T-helper 17 cell (primary cell): ENCODE measurements around the gene UBR4. TPM values are rescaled to one million over a fixed set of nuclear protein-coding genes. Genes with fewer than 3 reads are reported as not detected.
"Not testable (repeated sequence)": the region's sequence is repeated elsewhere in the genome, so short reads cannot be mapped to it uniquely, and the experiment has no call there.

ENCODE experiments used
- ATAC-seq: fragments of 150-1000 bp; cut with Tn5 transposase; 2 replicates; pipeline ENCODE4 v1.10.0; 2021; ENCODE audit warnings: mild to moderate bottlenecking, moderate library complexity
- DNase-seq, 3 donors: peaks; one replicate each; pipeline versions ENCODE4 v3.0.0 to v3.0.0-alpha.2; 2020 to 2021
- H3K9me3 ChIP-seq: one replicate; pipeline ENCODE4 v1.7.0; 2013; ENCODE audit warnings: low read length, mild to moderate bottlenecking; ENCODE audit not compliant: control insufficient read depth, poor library complexity, severe bottlenecking
- H3K27ac Mint-ChIP-seq: one replicate; pipeline ENCODE4 v1.8.0; 2022; ENCODE audit warnings: mild to moderate bottlenecking, moderate library complexity, mixed read lengths
- H3K27me3 Mint-ChIP-seq: one replicate; pipeline ENCODE4 v1.8.0; 2022; ENCODE audit warnings: mixed read lengths
- H3K36me3 Mint-ChIP-seq: one replicate; pipeline ENCODE4 v1.8.0; 2022; ENCODE audit warnings: low read depth, mixed read lengths
- H3K4me1 Mint-ChIP-seq: one replicate; pipeline ENCODE4 v1.8.0; 2022; ENCODE audit warnings: mild to moderate bottlenecking, mixed read lengths
- H3K4me3 Mint-ChIP-seq: one replicate; pipeline ENCODE4 v1.8.0; 2022; ENCODE audit warnings: mild to moderate bottlenecking, moderate library complexity, mixed read lengths
- total RNA-seq, 4 donors: library from RNA in 2 of 4; stranded (reverse) in 2 of 4; gene quantifications; one replicate each; pipeline ENCODE4 v1.2.3 and lab custom pipeline; 2022 to 2026

The UBR4 gene
- total RNA-seq = 100 to 1,000 TPM; 140 to 158 TPM
- 365 to 393 reads per million in 2 donors for total RNA-seq (lab: John Stamatoyannopoulos, UW)

DNA sequence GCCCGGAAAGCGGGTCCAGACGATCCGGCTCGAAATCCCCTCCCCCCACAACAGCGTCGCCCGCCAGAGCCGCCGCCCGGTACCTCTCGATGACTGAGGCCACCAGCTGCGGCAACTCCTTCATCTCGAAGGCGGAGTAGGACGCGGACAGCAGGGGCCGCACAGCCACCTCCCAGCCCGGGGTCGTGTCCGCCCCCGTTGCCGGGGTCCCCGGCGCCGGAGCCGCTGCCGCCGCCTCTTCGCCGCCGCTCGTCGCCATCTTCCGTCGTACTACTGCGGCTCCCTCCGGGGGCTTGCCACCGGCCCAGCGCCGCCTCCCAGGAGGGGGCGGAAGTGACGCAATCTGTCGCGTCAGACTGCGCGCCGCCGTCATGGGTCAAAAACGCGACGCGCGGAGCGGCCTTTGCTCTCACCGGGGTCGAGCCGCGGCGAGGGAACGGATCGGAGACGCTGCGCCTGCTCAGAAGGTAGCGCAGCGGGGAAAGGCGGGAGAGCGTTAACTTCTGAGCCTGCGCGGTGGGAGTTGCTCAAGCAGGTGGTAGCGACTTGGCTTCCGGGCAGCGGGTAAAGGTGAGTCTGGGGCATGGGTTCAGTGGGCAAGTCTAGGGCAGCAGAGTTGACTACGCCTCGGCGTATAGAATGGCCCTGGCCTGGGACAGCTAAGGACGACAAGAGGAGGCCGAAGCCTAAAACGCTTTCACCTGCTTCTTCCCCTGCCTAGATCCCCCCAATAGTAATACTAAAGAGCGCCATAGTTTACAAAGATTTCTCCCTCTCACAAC is at the start of gene UBR4:
Gene UBR4, minus strand, starts transcription at position 277 of the 782 bp plus-strand sequence. Its CDS starts 18 bp downstream, at position 259.
- H3K27me3 Mint-ChIP-seq = no peaks in the 10 kb centered on the region
- peak within 1 kb of the TSS; percentile 99 for H3K4me3 Mint-ChIP-seq
- DNase-seq (peak; percentile 95 to 96 (median 96)), ATAC-seq (peak; percentile 89)
- peak within 1 kb of the TSS; percentile 99 for H3K27ac Mint-ChIP-seq
- no peaks in the 10 kb centered on the region for H3K9me3 ChIP-seq
- peaks cover 47% of the 10 kb centered on the region for H3K4me1 Mint-ChIP-seq
- peaks cover 3% of the 10 kb centered on the region for H3K36me3 Mint-ChIP-seq

GRCh38 chr1:19258353-19258752 is 48.3 kb upstream of the UBR4 start:
- DNase-seq (no peak), ATAC-seq (no peak)
- Mint-ChIP-seq H3K4me3 (no peak overlapping the region), H3K4me1 (peaks cover 7% of the 10 kb centered on the region), H3K27ac (no peak overlapping the region), H3K36me3 (no peaks in the 10 kb centered on the region), H3K27me3 (no peaks in the 10 kb centered on the region)
- H3K9me3 ChIP-seq = no peaks in the 10 kb centered on the region

- ATAC-seq (no peak), DNase-seq (no peak)
- Mint-ChIP-seq H3K4me3 (no peak overlapping the region), H3K36me3 (no peaks in the 10 kb centered on the region), H3K27ac (peak overlapping the region; percentile 72), H3K4me1 (peaks cover 13% of the 10 kb centered on the region), H3K27me3 (no peaks in the 10 kb centered on the region)
- no peaks in the 10 kb centered on the region for H3K9me3 ChIP-seq
Measured at GRCh38 chr1:19257178-19257914, 47.3 kb upstream of the UBR4 start.

DNA sequence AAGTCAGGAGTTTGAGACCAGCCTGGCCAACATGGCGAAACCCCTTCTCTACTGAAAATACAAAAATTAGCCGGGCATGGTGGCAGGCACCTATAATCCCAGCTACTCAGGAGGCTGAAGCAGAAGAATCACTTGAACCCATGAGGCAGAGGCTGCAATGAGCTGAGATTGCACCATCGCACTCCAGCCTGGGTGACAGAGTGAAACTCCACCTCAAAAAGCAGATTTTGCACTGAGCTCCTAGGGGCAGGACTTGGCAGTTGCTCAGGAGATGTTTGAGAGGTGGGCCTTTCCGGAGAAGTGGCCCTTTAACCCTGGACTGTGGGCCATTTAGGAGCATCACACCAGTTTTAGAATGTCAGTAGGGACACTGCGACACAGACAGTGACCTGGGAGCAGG is 46.2 kb upstream of the UBR4 start:
- Mint-ChIP-seq H3K4me1 (peaks cover 19% of the 10 kb centered on the region), H3K27ac (peak overlapping the region; percentile 72)
- not testable (repeated sequence) for H3K36me3 Mint-ChIP-seq, DNase-seq, H3K27me3 Mint-ChIP-seq, ATAC-seq, H3K4me3 Mint-ChIP-seq, H3K9me3 ChIP-seq

GRCh38 chr1:19255288-19255687 is 45.2 kb upstream of the UBR4 start:
- Mint-ChIP-seq H3K36me3 (no peaks in the 10 kb centered on the region), H3K4me1 (peaks cover 27% of the 10 kb centered on the region), H3K27ac (no peak overlapping the region), H3K27me3 (no peaks in the 10 kb centered on the region), H3K4me3 (no peak overlapping the region)
- no peak for DNase-seq
- ATAC-seq = no peak
- no peaks in the 10 kb centered on the region for H3K9me3 ChIP-seq

- Mint-ChIP-seq H3K4me1 (peaks cover 29% of the 10 kb centered on the region), H3K27me3 (no peaks in the 10 kb centered on the region), H3K4me3 (no peak overlapping the region), H3K36me3 (no peaks in the 10 kb centered on the region), H3K27ac (no peak overlapping the region)
- ATAC-seq (no peak), DNase-seq (no peak)
- H3K9me3 ChIP-seq = no peaks in the 10 kb centered on the region
Measured at GRCh38 chr1:19254416-19254815, 44.4 kb upstream of the UBR4 start.

DNA sequence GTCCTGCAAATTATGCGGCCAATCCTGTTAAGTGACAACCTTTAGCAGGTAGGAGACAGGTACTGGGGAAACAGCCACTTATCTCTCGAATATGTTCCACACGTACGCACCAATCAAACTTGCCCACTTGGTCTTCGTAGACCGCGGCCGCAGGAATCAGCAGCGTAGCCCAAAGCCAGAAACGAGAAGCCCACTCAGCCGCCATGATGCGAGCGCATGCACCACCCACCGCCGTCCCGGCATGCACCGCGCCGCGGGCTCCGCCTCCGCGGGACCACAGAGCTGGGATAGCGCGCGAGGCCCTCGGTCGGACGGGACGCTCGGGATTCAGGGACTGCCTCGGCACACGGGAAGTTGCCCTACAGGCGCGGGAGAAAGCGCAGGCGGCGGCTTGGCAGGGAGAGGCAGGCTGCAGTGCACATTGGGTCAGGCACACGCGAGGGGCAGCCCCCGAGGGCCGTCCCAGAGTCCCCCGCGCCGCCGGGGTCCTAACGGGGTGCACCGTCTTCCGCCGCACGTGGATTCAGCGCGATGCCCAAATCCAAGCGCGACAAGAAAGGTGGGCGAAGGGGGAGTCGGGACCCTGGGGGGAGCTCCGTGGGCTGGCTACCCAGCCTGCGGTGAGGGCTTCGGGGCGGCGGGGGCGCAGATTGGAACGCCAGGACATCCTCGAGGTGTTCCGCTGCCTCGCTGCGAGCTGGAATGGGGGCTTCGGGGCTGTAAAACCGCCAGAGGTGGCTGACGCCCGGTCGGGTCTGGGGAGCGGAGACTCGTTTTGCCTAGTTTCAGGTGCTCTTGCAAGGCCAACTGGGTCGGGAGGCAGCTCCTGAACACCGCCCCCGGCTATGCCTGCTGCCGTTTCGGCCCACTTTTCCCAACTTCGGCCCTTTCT is 41.5 kb upstream of the UBR4 start, which contains the start of the genes EMC1 and MRTO4:
Gene EMC1, minus strand, starts transcription at position 220 of the 892 bp plus-strand sequence. Its CDS starts 15 bp downstream, at position 205.
Gene MRTO4, plus strand, starts transcription at position 501 of the 892 bp plus-strand sequence. Its CDS starts 31 bp downstream, at position 532.
- peak; percentile 78 to 89 (median 85) for DNase-seq
- H3K27ac Mint-ChIP-seq = peak within 1 kb of the TSS; percentile 94
- H3K4me1 Mint-ChIP-seq = peaks cover 26% of the 10 kb centered on the region
- peak within 1 kb of the TSS; percentile 91 for H3K4me3 Mint-ChIP-seq
- H3K36me3 Mint-ChIP-seq = no peaks in the 10 kb centered on the region
- no peaks in the 10 kb centered on the region for H3K9me3 ChIP-seq
- H3K27me3 Mint-ChIP-seq = no peaks in the 10 kb centered on the region
- peak; percentile 95 for ATAC-seq

DNA sequence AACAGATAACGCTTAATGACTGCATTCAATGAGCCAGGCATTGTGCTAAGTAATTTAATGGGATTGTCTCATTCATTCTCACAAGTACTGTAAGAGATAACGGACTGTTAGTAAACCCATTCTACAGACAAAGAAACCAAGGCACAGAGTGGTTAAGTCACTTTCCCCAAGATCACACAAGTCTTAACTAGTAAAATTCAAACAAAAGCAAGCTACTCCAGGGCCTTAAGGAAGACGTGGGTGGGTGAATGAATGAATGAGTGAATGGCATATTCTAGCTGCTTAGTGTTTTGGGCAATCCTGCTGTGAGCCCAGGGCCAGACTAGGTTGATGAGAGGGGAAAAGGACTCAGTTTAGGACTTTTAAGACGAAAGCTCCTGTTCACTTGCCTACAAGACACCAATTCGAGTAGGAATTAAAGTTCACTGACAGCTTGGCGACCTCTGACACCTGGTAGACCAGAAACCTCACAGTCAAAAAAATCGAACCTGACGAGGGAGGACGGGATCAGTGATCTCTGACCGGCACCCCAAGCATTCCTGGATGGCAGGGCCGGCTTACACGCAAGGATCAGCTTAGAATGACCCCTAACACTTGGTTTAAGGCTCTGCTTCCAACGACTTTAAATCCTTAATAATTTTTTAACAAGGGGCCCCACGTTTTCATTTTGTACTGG is 40.7 kb upstream of the UBR4 start:
- no peaks in the 10 kb centered on the region for H3K9me3 ChIP-seq
- peak overlapping the region; percentile 94 for H3K27ac Mint-ChIP-seq
- peaks cover 26% of the 10 kb centered on the region for H3K4me1 Mint-ChIP-seq
- ATAC-seq = no peak
- H3K27me3 Mint-ChIP-seq = no peaks in the 10 kb centered on the region
- peak overlapping the region; percentile 91 for H3K4me3 Mint-ChIP-seq
- no peak for DNase-seq
- H3K36me3 Mint-ChIP-seq = no peaks in the 10 kb centered on the region

DNA sequence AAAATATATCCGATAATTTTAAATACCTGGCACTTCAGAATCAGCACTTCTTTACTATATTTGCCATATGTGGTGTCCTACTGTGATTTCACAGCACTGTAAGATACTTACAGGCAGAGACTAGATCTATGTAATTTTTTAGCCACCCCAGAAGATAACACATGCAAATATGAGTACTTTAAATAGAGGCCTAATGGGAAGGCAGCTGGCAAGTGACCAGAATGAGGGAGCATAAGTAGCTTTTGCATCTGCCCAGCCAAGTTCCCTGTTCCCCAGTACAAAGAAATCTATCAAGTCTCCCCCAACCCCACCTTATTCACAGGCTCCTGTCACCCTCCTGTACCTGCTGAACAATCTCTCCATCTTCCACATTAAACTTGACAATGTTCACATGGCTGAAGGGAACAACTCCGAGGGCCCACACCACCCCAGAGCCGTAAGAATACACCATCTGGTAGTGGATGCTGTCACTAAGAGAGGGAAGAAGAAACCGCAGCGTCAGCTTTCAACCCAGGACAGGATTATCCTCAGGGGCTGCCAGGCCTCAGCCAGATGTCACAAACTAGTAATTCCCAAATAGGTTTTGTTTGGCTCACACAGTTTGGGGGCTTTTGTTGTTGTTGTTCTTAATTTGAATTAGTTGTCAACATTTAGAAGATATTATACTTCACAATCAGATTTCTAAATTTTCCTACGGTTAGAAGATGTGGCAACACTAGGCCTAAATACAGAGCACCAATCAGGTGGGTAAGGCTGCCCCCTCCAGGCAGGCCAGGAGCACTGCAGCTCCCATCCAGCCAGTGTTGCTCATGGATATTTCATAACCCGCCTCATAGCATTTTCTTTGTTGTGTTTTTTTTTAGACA is 30.8 kb upstream of the UBR4 start:
- peaks cover 6% of the 10 kb centered on the region for H3K36me3 Mint-ChIP-seq
- H3K4me3 Mint-ChIP-seq = no peak overlapping the region
- peak overlapping the region; percentile 76 for H3K27ac Mint-ChIP-seq
- no peaks in the 10 kb centered on the region for H3K27me3 Mint-ChIP-seq
- ATAC-seq (peak; percentile 98), DNase-seq (peak; percentile 49 to 71 (median 50))
- peaks cover 3% of the 10 kb centered on the region for H3K4me1 Mint-ChIP-seq
- no peaks in the 10 kb centered on the region for H3K9me3 ChIP-seq

DNA sequence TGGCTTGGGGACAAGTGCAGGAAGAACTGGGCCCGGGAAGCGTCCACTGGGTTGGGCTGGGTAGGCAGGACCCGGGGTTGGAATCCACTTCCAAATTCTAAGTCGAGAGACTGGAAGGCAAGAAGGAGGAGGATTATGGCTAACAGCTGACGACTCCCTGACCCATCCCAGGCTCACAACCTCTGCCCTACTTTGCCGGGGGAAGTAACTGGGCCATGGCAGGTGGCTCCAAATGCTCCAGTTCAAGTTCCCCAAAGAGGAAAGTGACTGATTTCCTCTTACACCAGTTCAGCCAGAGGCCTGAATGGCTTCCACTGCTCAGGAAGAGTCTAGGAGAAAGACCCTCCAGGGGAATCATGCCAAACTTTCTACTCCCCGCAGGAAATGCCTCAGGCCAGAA is 29.8 kb upstream of the UBR4 start:
- peaks cover 3% of the 10 kb centered on the region for H3K4me1 Mint-ChIP-seq
- H3K27ac Mint-ChIP-seq = no peak overlapping the region
- H3K9me3 ChIP-seq = no peaks in the 10 kb centered on the region
- no peaks in the 10 kb centered on the region for H3K27me3 Mint-ChIP-seq
- no peak overlapping the region for H3K4me3 Mint-ChIP-seq
- peaks cover 6% of the 10 kb centered on the region for H3K36me3 Mint-ChIP-seq
- ATAC-seq = no peak
- no peak for DNase-seq

DNA sequence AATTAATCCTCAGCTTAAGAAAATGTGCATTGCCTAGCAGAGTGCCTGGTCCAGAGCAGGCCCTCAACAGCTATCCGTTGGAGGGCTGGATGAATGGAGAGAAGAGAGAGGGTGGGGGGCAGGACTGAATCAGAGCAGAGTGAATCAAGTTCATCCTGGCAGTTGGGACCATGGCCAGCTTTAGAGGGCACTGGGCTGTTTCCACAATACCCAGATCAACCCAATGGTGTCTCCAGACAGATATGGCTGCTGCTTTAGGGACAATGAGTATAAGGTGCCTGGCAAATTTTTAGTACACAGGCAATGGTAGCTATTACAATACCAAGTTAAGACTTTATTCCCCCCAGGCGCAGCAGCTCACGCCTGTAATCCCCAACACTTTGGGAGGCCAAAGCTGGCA is 24.2 kb upstream of the UBR4 start:
- ATAC-seq (no peak), DNase-seq (no peak)
- no peak overlapping the region for H3K4me3 Mint-ChIP-seq
- no peaks in the 10 kb centered on the region for H3K4me1 Mint-ChIP-seq
- H3K27ac Mint-ChIP-seq = no peak overlapping the region
- no peaks in the 10 kb centered on the region for H3K27me3 Mint-ChIP-seq
- peaks cover 4% of the 10 kb centered on the region for H3K36me3 Mint-ChIP-seq
- no peaks in the 10 kb centered on the region for H3K9me3 ChIP-seq

DNA sequence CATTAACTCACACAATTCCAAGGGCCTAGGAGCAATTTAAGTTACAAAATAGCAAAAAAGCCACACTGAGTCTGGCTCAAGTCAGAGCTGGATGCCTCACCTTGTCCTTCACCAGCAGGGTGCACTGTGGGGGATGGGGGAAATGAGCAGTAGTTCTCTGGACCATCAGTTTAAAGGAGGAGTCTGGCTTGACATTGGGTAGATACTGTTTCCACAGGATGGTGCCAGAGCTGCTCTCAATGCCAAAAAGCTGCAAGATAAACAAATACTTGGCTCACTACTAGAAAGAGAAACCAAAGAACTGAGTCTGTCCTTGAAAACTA is 22.4 kb upstream of the UBR4 start:
- no peaks in the 10 kb centered on the region for H3K27me3 Mint-ChIP-seq
- H3K9me3 ChIP-seq = no peaks in the 10 kb centered on the region
- H3K4me1 Mint-ChIP-seq = no peaks in the 10 kb centered on the region
- no peak overlapping the region for H3K4me3 Mint-ChIP-seq
- H3K36me3 Mint-ChIP-seq = peaks cover 2% of the 10 kb centered on the region
- ATAC-seq = no peak
- no peak for DNase-seq
- H3K27ac Mint-ChIP-seq = no peak overlapping the region
